ENCODE data around the gene ERP27. TPM values are rescaled to one million over a fixed set of nuclear protein-coding genes. Genes with fewer than 3 reads are reported as not detected.
A peak's percentile ranks its signal among the peaks of the same experiment; 100 is the strongest.

ERP27 gene
- total RNA-seq: 0.25 TPM
- long read RNA-seq, partial matches to known transcripts: 0 of 1 reads
- long read RNA-seq, other reads (novel, unspliced or antisense): 1 of 1 reads

- ATAC-seq: no peak
- intact Hi-C loops (cut with micrococcal nuclease): no loop called here
- no peak for DNase-seq
These were observed at the start of gene ERP27 for GRCh38 chr12:14938301-14938700. Gene ERP27, minus strand, starts transcription at chr12:14938537. Its CDS starts 29 bp downstream, at chr12:14938508.

GRCh38 chr12:14988035-14988434 lies 49.7 kb upstream of the ERP27 start:
- no peak for ATAC-seq
- intact Hi-C loops (cut with micrococcal nuclease): no loop called here
- DNase-seq: no peak

DNA sequence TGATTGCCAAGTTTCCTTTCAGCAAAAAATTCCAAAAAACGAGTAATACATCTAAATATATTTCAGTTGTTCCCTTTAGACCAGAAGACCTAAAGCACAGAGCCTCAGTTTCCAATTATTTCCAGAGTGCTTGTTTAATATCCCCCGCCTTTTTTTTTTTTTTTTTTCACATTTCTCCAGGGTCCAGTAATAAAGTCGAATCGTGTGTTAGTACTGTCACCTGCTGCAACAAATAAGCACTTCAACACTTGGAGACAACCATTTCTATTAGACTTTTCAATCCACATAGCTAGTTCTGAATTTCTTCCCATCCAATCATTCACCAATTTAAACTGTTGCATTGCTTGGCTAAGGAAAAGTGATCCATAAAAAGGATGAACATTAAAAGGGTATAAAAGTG lies 48.1 kb upstream of the ERP27 start:
- intact Hi-C loops (cut with micrococcal nuclease): no loop called here

DNA sequence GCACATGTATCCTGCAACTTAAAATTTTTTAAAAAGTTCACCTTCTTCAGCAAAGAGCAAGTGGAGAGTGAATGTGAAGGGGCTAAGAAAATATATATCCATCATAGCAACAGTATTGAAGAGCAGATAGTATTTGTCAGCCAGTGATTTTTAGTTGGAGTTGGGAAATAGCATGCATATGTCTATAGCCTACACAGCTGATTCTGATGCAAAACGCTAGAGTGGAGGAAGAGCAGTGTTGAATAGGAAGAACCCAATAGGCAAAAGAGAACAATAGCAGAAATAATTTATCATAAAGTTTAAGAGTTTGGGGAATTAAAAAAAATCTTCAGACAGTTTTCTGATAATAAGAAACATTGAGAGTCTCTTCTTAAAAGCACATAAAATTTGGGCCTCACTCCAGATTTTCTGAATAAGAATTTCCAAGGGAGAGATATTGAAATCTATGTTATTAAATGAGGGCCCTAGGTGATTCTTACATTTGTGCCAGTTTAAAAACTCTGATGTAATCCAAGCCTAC lies 46.5 kb upstream of the ERP27 start:
- ATAC-seq (no peak), DNase-seq (no peak)
- intact Hi-C loops (cut with micrococcal nuclease): no loop called here

More for the DNA sequence above, 48.1 kb upstream of the ERP27 start:
- DNase-seq (no peak), ATAC-seq (no peak)

- ATAC-seq (no peak), DNase-seq (no peak)
- intact Hi-C loops (cut with micrococcal nuclease): no loop called here
These were observed 45.7 kb upstream of the ERP27 start for GRCh38 chr12:14984036-14984435.

GRCh38 chr12:14982991-14983390 lies 44.7 kb upstream of the ERP27 start:
- intact Hi-C loops (cut with micrococcal nuclease): no loop called here
- ATAC-seq (no peak), DNase-seq (no peak)

GRCh38 chr12:14982562-14982961 lies 44.2 kb upstream of the ERP27 start:
- intact Hi-C loops (cut with micrococcal nuclease): no loop called here
- ATAC-seq: no peak

GRCh38 chr12:14981049-14981448 lies 42.7 kb upstream of the ERP27 start:
- ATAC-seq: peak; percentile 35
- intact Hi-C loops (cut with micrococcal nuclease): no loop called here
- DNase-seq: no peak

More at GRCh38 chr12:14982562-14982961, 44.2 kb upstream of the ERP27 start:
- no peak for DNase-seq

DNA sequence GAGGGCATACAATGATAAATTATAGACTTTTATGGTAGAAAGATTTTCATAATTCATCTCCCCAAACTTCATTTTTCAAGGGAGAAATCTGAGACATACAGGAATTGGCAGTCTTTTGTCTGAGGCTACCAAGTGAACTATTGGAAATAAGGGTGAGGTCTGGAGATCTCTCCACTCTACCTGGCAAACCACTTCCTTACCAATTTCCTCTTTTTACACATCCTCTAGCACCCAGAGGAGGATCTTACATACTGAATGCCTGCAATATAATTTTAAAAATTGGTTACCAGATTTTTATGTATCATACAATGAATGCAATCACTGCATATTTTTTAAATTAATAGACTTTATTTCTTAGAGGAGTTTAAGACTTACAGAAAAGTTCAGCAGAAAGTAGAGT lies 41.1 kb upstream of the ERP27 start:
- DNase-seq (no peak), ATAC-seq (no peak)
- intact Hi-C loops (cut with micrococcal nuclease): no loop called here

GRCh38 chr12:14976658-14977057 lies 38.3 kb upstream of the ERP27 start:
- DNase-seq (no peak), ATAC-seq (no peak)
- intact Hi-C loops (cut with micrococcal nuclease): no loop called here

DNA sequence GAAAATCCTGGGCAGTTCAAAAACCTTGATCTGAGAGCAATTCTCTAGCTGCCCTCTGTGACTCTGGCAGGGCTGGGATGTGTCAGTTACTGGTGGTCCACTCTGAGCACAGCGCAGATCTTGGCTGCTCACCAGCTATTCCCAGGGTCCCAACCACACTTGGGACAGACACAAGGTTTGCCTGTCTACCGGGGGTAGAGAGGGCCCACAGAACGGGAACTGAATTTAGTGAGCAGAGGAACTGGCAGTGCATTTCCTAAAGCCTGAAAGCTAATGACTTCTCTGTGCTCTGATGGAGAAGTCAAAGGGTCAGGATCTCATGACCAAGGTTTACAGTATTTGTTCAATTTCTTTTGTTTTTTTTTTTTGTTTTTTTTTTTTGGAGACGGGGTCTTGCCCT lies 37.1 kb upstream of the ERP27 start:
- ATAC-seq (no peak), DNase-seq (no peak)
- intact Hi-C loops (cut with micrococcal nuclease): no loop called here

GRCh38 chr12:14974633-14975032 lies 36.3 kb upstream of the ERP27 start:
- no peak for DNase-seq
- intact Hi-C loops (cut with micrococcal nuclease): no loop called here
- ATAC-seq: no peak

- ATAC-seq: no peak
These were observed 34.5 kb upstream of the ERP27 start, which contains the start of gene PDE6H for GRCh38 chr12:14972816-14973215. Gene PDE6H, plus strand, starts transcription at chr12:14973042. Its CDS starts 4,971 bp downstream, at chr12:14978013.

DNA sequence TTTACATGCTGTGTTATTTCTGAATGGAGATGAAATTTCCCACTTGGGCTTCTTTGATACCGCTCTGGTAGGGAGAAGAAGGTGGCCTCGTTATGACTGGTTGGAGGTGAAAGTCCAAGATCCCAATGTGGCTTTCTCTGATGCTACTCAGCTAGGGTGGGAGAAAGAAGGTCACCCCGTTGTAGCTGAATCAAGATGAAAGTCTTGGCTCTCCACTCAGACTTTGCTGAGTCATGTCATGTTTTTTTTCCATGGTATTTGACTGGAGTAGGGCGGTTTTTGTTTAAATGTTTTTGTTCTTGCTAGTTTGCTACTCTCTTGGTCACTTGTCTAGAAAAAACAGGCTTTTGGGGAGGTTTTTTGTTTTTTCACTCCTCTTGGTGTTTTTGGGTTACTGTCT lies 32.1 kb upstream of the ERP27 start:
- no peak for ATAC-seq
- intact Hi-C loops (cut with micrococcal nuclease): no loop called here
- DNase-seq: no peak

More at GRCh38 chr12:14972816-14973215, 34.5 kb upstream of the ERP27 start, which contains the start of gene PDE6H:
- DNase-seq: no peak
- intact Hi-C loops (cut with micrococcal nuclease): no loop called here

GRCh38 chr12:14968478-14968877 lies 30.1 kb upstream of the ERP27 start:
- ATAC-seq (no peak), DNase-seq (no peak)
- intact Hi-C loops (cut with micrococcal nuclease): no loop called here

DNA sequence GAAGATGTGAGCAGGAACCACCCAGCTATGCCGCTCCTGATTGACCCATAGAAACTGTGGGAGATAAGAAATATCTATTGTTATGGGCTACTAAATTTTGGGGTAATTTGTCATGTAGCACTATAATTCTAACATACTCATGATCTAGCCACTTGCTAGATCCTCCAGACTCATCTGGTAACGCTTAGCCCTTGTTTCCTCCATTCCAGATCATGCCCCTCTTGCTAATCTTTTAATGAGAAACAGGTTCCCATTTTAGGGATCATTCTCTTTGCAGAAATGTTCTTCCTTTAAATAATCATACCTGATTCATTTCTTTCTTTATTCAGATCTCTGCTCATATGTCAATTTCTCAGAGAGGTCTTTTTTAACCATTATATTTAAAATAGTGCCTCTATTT lies 26.9 kb upstream of the ERP27 start:
- ATAC-seq (no peak), DNase-seq (no peak)
- intact Hi-C loops (cut with micrococcal nuclease): no loop called here

- no peak for ATAC-seq
- no peak for DNase-seq
- intact Hi-C loops (cut with micrococcal nuclease): no loop called here
These were observed 26.1 kb upstream of the ERP27 start for GRCh38 chr12:14964406-14964805.

DNA sequence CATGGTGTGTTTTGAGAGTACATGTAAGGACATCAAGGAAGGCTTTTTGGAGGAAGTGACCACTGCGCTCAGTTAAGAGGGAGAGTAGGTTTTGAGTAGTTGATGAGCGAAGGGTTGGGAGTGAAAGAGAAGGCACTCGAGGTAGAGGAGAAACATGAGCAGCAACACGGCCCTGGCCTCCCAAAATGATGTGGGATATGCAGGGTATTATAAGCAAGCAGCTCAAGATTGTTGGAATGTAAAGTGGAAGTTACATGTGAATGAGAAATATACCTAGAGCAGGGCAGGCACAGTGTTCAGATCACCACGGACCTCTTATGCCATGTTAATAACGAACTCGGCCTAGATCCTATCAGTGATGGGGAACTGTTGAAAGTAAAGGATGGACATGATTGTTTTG lies 25.2 kb upstream of the ERP27 start:
- ATAC-seq: no peak
- no peak for DNase-seq
- intact Hi-C loops (cut with micrococcal nuclease): no loop called here

- intact Hi-C loops (cut with micrococcal nuclease): no loop called here
- ATAC-seq (no peak), DNase-seq (no peak)
These were observed 24.5 kb upstream of the ERP27 start for GRCh38 chr12:14962797-14963196.

DNA sequence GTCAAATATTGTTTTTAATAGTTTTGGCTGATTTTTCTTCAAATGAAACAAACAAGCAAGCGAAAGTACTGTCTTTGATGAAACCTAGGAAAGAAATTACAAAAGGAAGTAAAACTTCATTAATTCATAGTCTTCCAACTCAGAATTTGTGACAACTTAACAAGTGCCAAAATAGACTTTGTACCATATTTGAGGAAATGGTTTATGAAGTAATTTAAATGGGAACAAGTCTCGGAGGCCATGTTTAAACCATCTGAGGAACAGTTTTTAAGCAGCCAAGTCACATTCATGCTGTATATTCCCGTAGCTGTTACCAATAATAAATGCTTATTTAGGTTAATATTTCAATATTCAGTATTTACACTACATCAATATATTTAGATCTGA lies 23.8 kb upstream of the ERP27 start:
- no peak for DNase-seq
- intact Hi-C loops (cut with micrococcal nuclease): no loop called here
- no peak for ATAC-seq

GRCh38 chr12:14961466-14962152 lies 23.3 kb upstream of the ERP27 start, which contains the start of gene ARHGDIB:
Gene ARHGDIB, minus strand, starts transcription at chr12:14961601. Its CDS starts 10,889 bp downstream, at chr12:14950712.
- intact Hi-C loops (cut with micrococcal nuclease): no loop called here
- ATAC-seq (peak; percentile 80), DNase-seq (peak; percentile 47)
